Ovary (tissue), 3 donors: ENCODE results near the gene AMDHD1.

ENCODE experiments used
- CTCF ChIP-seq, 3 donors: fragments of 450-650 bp in 2 of 3; fragments of 200-600 bp in 1 of 3; IDR thresholded peaks; one replicate each; pipeline versions ENCODE4 v1.5.1 to v1.8.0; 2016 to 2022; ENCODE audit warnings: antibody characterized with exemption in 3 of 3, mild to moderate bottlenecking in 1 of 3
- EP300 ChIP-seq: sonication (generic); formaldehyde crosslinking; IDR thresholded peaks from one replicate; pipeline ENCODE4 v1.6.1; 2017; ENCODE audit warnings: antibody characterized with exemption
- donor health status: DM: no; HTN: no; CAD: no.

- TF ChIP-seq CTCF (IDR thresholded peaks at IDR 0.05): no peak
- no peak for TF ChIP-seq EP300
Observed at GRCh38 chr12:95993907-95994306, 50.8 kb downstream of the AMDHD1 start.
